Measurements from ENCODE around the gene HLA-DMB.

HLA-DMB gene

GRCh38 chr6:32940656-32941213 lies at the start of gene HLA-DMB:
HLA-DMB (minus strand) TSS chr6:32941028; CDS start chr6:32940807, 221 bp downstream.
- DNase-seq (ENCODE audit: low read depth) = no peak

GRCh38 chr6:32989368-32989767 lies 48.5 kb upstream of the HLA-DMB start:
- no peak for DNase-seq (ENCODE audit: low read depth)

GRCh38 chr6:32984622-32985389 lies 44.0 kb upstream of the HLA-DMB start:
- peak; percentile 80 for DNase-seq (ENCODE audit: low read depth)

- DNase-seq (ENCODE audit: low read depth) = no peak
These were observed 43.3 kb upstream of the HLA-DMB start for GRCh38 chr6:32983964-32984621.

- no peak for DNase-seq (ENCODE audit: low read depth)
These were observed 42.6 kb upstream of the HLA-DMB start for GRCh38 chr6:32983493-32983848.

GRCh38 chr6:32982702-32983492 lies 42.1 kb upstream of the HLA-DMB start:
- DNase-seq (ENCODE audit: low read depth) = no peak

GRCh38 chr6:32982084-32982701 lies 41.4 kb upstream of the HLA-DMB start:
- no peak for DNase-seq (ENCODE audit: low read depth)

- no peak for DNase-seq (ENCODE audit: low read depth)
These were observed 39.7 kb upstream of the HLA-DMB start for GRCh38 chr6:32980488-32981038.

GRCh38 chr6:32979720-32980487 lies 39.1 kb upstream of the HLA-DMB start:
- no peak for DNase-seq (ENCODE audit: low read depth)

- DNase-seq (ENCODE audit: low read depth) = no peak
These were observed 37.1 kb upstream of the HLA-DMB start for GRCh38 chr6:32977953-32978324.

GRCh38 chr6:32977272-32977952 lies 36.6 kb upstream of the HLA-DMB start:
- DNase-seq (ENCODE audit: low read depth) = no peak

- DNase-seq (ENCODE audit: low read depth) = no peak
These were observed 35.7 kb upstream of the HLA-DMB start for GRCh38 chr6:32976334-32977069.

GRCh38 chr6:32975886-32976285 lies 35.1 kb upstream of the HLA-DMB start:
- no peak for DNase-seq (ENCODE audit: low read depth)

GRCh38 chr6:32974541-32975308 lies 33.9 kb upstream of the HLA-DMB start:
- no peak for DNase-seq (ENCODE audit: low read depth)

- DNase-seq (ENCODE audit: low read depth) = no peak
These were observed 33.1 kb upstream of the HLA-DMB start for GRCh38 chr6:32974016-32974333.

- DNase-seq (ENCODE audit: low read depth) = peak; percentile 37
These were observed 32.6 kb upstream of the HLA-DMB start for GRCh38 chr6:32973144-32974015.

GRCh38 chr6:32972353-32973143 lies 31.7 kb upstream of the HLA-DMB start:
- peak; percentile 38 for DNase-seq (ENCODE audit: low read depth)

Data from activated T-helper 9 cell treated with anti-CD3 and anti-CD28 coated beads, Interleukin-2, amount 50 U/mL, for 16 hours (primary cell).